Cardiac septum (tissue), 1 donor: Measurements from ENCODE around the gene SCARB2. TPM values are rescaled to one million over a fixed set of nuclear protein-coding genes. Genes with fewer than 3 reads are reported as not detected.
A peak's percentile ranks its signal among the peaks of the same experiment; 100 is the strongest.
"Not testable (repeated sequence)": the region's sequence is repeated elsewhere in the genome, so short reads cannot be mapped to it uniquely, and the experiment has no call there.

Experiments used
- DNase-seq: peaks from one replicate; pipeline ENCODE4 v3.0.0-alpha.2; 2020; ENCODE audit warnings: low spot score
- intact Hi-C: fragments of 100-400 bp; cut with DNase I; formaldehyde crosslinking; loops from one replicate; pipeline ENCODE4 v1.14.0; 2022
- long read RNA-seq: library from polyadenylated mRNA; unstranded; transcript quantifications from one replicate; pipeline ENCODE4 v2.0.0, GENCODE V29; 2021
- total RNA-seq: library from RNA; stranded (reverse); fragmentation: NEBNext Ultra II Directional; extraction: Animal tissue kit (Norgen Biotek cat#: 25700); gene quantifications from one replicate; pipeline ENCODE4 v1.2.1, GENCODE V29; 2021
- donor health status: DM: no; HTN: no; CAD: no.

The SCARB2 gene
- 114 TPM for total RNA-seq
- long read RNA-seq, full-length matches to known transcripts = 116 of 130 reads
- long read RNA-seq, partial matches to known transcripts = 9 of 130 reads
- long read RNA-seq, other reads (novel, unspliced or antisense) = 5 of 130 reads

DNA sequence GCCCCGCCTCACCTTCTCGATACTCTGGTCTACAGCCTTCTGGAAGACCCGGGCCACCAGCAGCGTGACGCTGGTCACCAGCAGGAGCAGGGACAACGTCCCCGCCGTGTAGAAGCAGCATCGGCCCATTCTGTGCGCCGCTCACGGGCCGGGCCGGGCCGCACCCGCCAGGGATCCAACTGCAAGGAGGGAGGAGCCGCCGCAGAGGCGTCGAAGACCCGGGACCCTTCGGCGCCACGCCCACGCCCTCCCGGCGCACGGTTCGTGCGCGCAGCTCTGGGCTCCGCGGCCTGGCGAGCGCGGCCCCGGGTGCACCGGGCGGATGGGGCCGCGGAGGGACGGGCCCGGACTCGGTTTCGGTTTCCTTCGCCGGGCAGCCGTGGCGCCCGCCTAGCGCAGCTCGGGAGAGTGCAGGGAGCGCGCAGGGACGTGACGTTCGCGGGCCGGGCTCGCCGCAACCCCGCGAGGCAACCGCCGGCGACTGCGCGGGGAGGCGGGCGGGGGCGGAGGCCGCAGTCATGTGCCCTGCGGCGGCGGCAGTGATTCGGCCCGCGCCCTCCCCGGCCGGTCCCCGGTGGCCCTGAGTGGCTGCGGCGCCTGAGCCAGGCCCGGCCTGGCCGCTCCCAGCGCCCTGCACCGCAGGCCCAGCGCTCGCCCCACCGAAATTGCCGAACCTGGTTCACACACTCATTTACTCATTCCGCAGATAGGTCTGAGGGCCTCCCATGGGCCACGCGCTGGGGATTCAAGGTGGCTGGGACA lies at the start of gene SCARB2:
SCARB2 (minus strand) TSS at position 410 of the 762 bp plus-strand sequence; CDS start at position 129, 281 bp downstream.
- peak; percentile 94 for DNase-seq
- intact Hi-C loops = loop anchor here (2.0 to 5.0 kb wide), 2 partner anchors 66 to 93 kb away; partner anchors contain the start of genes NUP54 and STBD1

GRCh38 chr4:76260571-76260970 lies 46.9 kb upstream of the SCARB2 start:
- intact Hi-C loops = no loop called here

GRCh38 chr4:76257824-76258223 lies 44.2 kb upstream of the SCARB2 start:
- DNase-seq = no peak
- intact Hi-C loops = no loop called here

More at GRCh38 chr4:76260571-76260970, 46.9 kb upstream of the SCARB2 start:
- no peak for DNase-seq

- no peak for DNase-seq
- intact Hi-C loops = no loop called here
Measured at GRCh38 chr4:76256968-76257367, 43.3 kb upstream of the SCARB2 start.

DNA sequence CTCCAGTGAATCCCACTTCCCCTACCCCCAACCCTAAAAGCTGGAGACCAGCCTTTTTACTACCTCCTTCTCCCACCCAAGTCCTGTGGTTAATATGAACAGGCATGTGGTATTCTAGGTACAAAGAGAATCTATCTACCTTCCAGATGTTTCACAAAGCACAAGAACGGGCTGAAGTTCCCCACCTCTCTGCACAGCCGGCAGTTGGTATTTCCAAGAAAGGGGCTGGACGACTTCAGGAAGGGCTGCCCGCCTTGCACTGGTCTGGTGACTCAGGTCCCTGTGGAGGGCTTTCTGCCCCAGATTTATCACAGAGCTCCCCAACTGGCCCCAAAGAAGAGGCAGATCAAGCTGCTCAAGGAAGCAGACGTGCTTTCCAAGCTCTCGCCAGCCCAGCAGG lies 42.4 kb upstream of the SCARB2 start:
- intact Hi-C loops = no loop called here

GRCh38 chr4:76253511-76253910 lies 39.9 kb upstream of the SCARB2 start:
- no peak for DNase-seq
- intact Hi-C loops = loop anchor here (5.0 kb wide), 2 partner anchors 54 to 71 kb away; partner anchors contain the start of gene STBD1

More for the DNA sequence above, 42.4 kb upstream of the SCARB2 start:
- DNase-seq = no peak

DNA sequence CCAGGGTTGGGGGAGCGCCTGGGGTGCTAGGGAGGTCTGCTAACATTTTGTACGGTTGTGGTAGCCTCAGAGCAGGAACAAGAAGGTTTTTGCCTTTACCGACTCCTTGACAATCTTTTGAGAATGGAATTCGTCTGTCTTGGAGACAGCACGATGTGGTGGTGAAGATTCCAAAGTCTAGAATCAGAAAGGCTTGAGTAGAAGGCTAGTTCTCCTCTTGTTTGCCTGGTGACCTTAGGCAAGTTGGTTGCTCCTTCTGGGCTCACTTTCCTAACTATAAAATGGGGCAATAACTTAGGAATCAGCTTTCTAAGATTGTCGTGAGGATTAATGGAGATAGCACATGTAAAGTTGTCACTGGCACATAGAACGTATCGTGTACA lies 38.6 kb upstream of the SCARB2 start:
- no peak for DNase-seq
- intact Hi-C loops = loop anchor here (5.0 kb wide), 2 partner anchors 55 to 70 kb away; partner anchors contain the start of gene STBD1

- peak; percentile 89 for DNase-seq
- intact Hi-C loops = loop anchor here (5.0 kb wide), 2 partner anchors 56 to 69 kb away; partner anchors contain the start of gene STBD1
Measured at GRCh38 chr4:76251441-76252270, 38.0 kb upstream of the SCARB2 start, which contains the start of gene FAM47E. TSS of gene FAM47E (plus strand) at chr4:76251721. CDS start at chr4:76251747, 26 bp downstream.

DNA sequence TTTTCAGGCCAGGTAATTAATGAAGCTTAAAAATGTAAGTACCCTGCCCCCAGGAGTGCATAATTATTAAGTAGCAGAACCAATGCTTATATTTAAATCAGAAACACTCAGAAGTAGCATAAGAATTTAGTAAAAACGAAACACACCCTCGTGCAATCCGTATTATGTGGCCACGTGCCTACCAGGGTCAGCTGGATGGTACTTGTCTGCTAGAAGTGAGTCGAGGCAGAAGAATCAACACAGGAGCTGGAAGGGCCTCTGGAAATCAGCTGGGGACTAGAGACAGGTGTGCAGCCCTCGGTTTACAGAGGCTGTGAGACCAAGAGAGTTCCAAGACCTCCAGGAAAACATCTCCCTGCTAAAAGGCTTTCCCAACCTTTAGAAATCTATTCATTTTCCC lies 37.3 kb upstream of the SCARB2 start:
- DNase-seq = no peak
- intact Hi-C loops = loop anchor here (5.0 kb wide), 2 partner anchors 56 to 69 kb away; partner anchors contain the start of gene STBD1

- intact Hi-C loops = no loop called here
- DNase-seq = no peak
Measured at GRCh38 chr4:76246852-76247251, 33.2 kb upstream of the SCARB2 start.

DNA sequence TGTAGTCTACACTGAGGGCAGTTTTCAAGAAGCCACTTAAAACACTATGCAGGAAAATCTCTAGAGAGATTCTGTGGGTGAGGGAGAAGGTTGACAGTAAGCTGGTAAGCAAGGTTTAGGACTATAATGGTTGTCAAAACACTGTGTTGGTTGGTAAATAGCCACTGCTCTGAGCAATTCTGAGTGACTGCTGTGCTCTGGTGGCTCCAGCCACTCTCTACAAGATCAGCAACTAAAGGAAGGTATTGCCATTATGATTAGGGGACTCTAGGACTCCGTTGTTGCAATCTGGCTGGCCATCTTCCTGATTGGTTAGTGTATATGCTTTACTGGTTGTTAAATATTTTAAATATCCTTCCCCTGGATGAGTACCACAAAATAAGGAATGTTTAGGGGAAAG lies 32.4 kb upstream of the SCARB2 start:
- no peak for DNase-seq
- intact Hi-C loops = no loop called here

GRCh38 chr4:76243877-76244276 lies 30.3 kb upstream of the SCARB2 start:
- DNase-seq, intact Hi-C loops: not testable (repeated sequence)

GRCh38 chr4:76240236-76240635 lies 26.6 kb upstream of the SCARB2 start:
- intact Hi-C loops = no loop called here

GRCh38 chr4:76238701-76239100 lies 25.1 kb upstream of the SCARB2 start:
- no peak for DNase-seq
- intact Hi-C loops = no loop called here

More at GRCh38 chr4:76240236-76240635, 26.6 kb upstream of the SCARB2 start:
- no peak for DNase-seq

DNA sequence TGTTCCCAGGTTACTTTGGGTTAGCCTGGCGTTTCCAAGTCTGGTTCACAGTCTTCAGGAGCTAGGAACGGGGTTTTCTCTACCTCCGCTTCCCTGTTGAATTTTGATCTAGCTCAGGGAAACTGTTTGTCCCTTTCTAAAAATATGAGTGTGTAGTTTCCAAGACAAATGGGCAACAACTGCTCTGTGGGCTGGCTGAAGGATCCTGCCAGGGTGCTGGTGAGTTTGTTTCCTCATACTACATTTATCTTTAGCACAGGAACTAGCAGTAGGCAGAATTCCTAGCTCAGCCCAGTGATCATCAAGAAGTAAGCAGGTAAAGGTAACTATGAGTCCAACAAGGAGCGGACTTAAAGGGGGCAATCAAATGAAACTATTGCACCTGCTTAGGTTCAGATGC lies 24.6 kb upstream of the SCARB2 start:
- intact Hi-C loops = no loop called here
- no peak for DNase-seq

GRCh38 chr4:76235915-76236314 lies 22.3 kb upstream of the SCARB2 start:
- intact Hi-C loops = no loop called here
- DNase-seq = no peak

GRCh38 chr4:76235407-76235806 lies 21.8 kb upstream of the SCARB2 start:
- no peak for DNase-seq
- intact Hi-C loops = no loop called here

DNA sequence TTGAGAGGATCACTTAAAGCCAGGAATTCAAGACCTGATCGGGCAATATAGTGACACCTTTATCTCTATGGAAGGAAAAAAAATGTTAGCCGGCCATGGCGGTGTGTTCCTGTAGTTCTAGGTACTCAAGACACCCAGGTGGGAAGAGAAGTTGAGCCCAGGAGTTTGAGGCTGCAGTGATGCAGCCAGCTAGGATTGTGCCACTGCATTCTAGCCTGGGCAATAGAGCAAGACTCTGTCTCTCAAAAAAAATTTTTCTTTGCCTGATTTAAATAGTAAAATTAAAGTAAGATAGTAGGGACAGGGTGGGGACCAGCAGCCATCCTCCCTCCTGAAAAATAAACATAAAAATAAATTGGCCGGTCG lies 21.0 kb upstream of the SCARB2 start:
- no peak for DNase-seq
- intact Hi-C loops = no loop called here

GRCh38 chr4:76233967-76234678 lies 20.5 kb upstream of the SCARB2 start:
- DNase-seq = no peak
- intact Hi-C loops = no loop called here
